B cell (primary cell): ENCODE data around the gene HS1BP3. TPM values are rescaled to one million over a fixed set of nuclear protein-coding genes. Genes with fewer than 3 reads are reported as not detected.

Experiments
- ATAC-seq: fragments of 200-7000 bp; cut with Tn5 transposase; one replicate; pipeline ENCODE4 v1.10.0; 2021; ENCODE audit warnings: low read depth, mild to moderate bottlenecking, moderate number of reproducible peaks, moderate library complexity
- CTCF ChIA-PET: fragments of 350-600 bp; sonication (Branson Sonifier 250); formaldehyde crosslinking; loops from one replicate; lab custom pipeline; 2021; ENCODE audit warnings: antibody characterized with exemption, inconsistent platforms; lab: Charles Lee
- POLR2A ChIA-PET: fragments of 350-600 bp; sonication (Branson Sonifier 250); formaldehyde crosslinking; loops from one replicate; lab custom pipeline; 2021; ENCODE audit warnings: antibody characterized with exemption; lab: Charles Lee
- DNase-seq: peaks from one replicate; pipeline ENCODE4 v3.0.0; 2013
- H2AFZ ChIP-seq: 2 replicates; pipeline ENCODE4 v1.6.1; 2012; ENCODE audit warnings: mild to moderate bottlenecking, low read depth, low read length; ENCODE audit not compliant: insufficient read depth, poor library complexity, severe bottlenecking
- H3K27ac ChIP-seq, 2 donors: 1 replicate in 1 of 2; 2 replicates in 1 of 2; pipeline ENCODE4 v1.5.1; 2012 to 2013; ENCODE audit warnings: low read length in 2 of 2, mild to moderate bottlenecking in 2 of 2, moderate library complexity in 1 of 2
- H3K27me3 ChIP-seq, 4 experiments: fragments of 200-600 bp in 1 of 4; sonication (generic) in 1 of 4; replicated peaks in 1 of 4; 1 replicate in 2 of 4; 2 replicates in 2 of 4; pipeline versions ENCODE4 v1.6.1 to v1.7.0; 2013 to 2016; ENCODE audit warnings: low read length in 3 of 4, mild to moderate bottlenecking in 2 of 4, mixed read lengths in 1 of 4, moderate library complexity in 1 of 4; ENCODE audit not compliant: insufficient read depth in 4 of 4, control insufficient read depth in 3 of 4; ENCODE audit errors: control extremely low read depth in 1 of 4
- H3K36me3 ChIP-seq, 2 experiments: replicated peaks in 1 of 2; 1 replicate in 1 of 2; 2 replicates in 1 of 2; pipeline versions ENCODE4 v1.6.1 to v1.7.1; 2013; ENCODE audit warnings: low read length in 1 of 2; ENCODE audit not compliant: insufficient read depth in 2 of 2, control insufficient read depth in 1 of 2; ENCODE audit errors: control extremely low read depth in 1 of 2, extremely low read depth in 1 of 2
- H3K4me1 ChIP-seq, 2 donors: fragments of 200-600 bp in 1 of 2; sonication (generic) in 1 of 2; 1 replicate in 1 of 2; 2 replicates in 1 of 2; pipeline versions ENCODE4 v1.5.1 to v1.6.1; 2013 to 2017; ENCODE audit warnings: low read length in 2 of 2; ENCODE audit not compliant: control insufficient read depth in 2 of 2, insufficient read depth in 2 of 2
- H3K4me2 ChIP-seq: replicated peaks from 2 replicates; pipeline ENCODE3; 2012; ENCODE audit warnings: mild to moderate bottlenecking, low read depth, low read length; ENCODE audit not compliant: poor library complexity, severe bottlenecking
- H3K4me3 ChIP-seq, 5 experiments: fragments of 200-600 bp in 1 of 5; sonication (generic) in 1 of 5; 1 replicate in 3 of 5; 2 replicates in 2 of 5; pipeline versions ENCODE4 v1.5.1 to v1.7.0; 2011 to 2016; ENCODE audit warnings: low read length in 4 of 5, mild to moderate bottlenecking in 4 of 5, low read depth in 2 of 5, control low read depth in 1 of 5, moderate library complexity in 1 of 5; ENCODE audit not compliant: insufficient read depth in 1 of 5; ENCODE audit errors: control extremely low read depth in 1 of 5, extremely low read depth in 1 of 5
- H3K79me2 ChIP-seq: fragments of 200-600 bp; sonication (generic); one replicate; pipeline ENCODE4 v1.6.0; 2016; ENCODE audit warnings: low read length; ENCODE audit not compliant: control insufficient read depth, insufficient read depth
- H3K9ac ChIP-seq: fragments of 200-600 bp; sonication (generic); 2 replicates; pipeline ENCODE4 v1.6.1; 2017; ENCODE audit warnings: mild to moderate bottlenecking, low read length, moderate library complexity
- H3K9me3 ChIP-seq, 3 donors: one replicate each; pipeline versions ENCODE4 v1.6.1 to v1.7.1; 2013; ENCODE audit warnings: low read length in 2 of 3; ENCODE audit not compliant: control insufficient read depth in 2 of 3, insufficient read depth in 1 of 3; ENCODE audit errors: control extremely low read depth in 1 of 3
- H4K20me1 ChIP-seq: 2 replicates; pipeline ENCODE4 v1.6.0; 2012; ENCODE audit warnings: mild to moderate bottlenecking, low read length; ENCODE audit not compliant: insufficient read depth, control insufficient read depth, poor library complexity, severe bottlenecking
- H3K27ac Mint-ChIP-seq: one replicate; pipeline ENCODE4 v1.8.0; 2021; ENCODE audit warnings: mixed read lengths
- H3K27me3 Mint-ChIP-seq: one replicate; pipeline ENCODE4 v1.8.0; 2021; ENCODE audit warnings: mixed read lengths
- H3K4me1 Mint-ChIP-seq: one replicate; pipeline ENCODE4 v1.8.0; 2021; ENCODE audit warnings: mixed read lengths
- H3K4me3 Mint-ChIP-seq: one replicate; pipeline ENCODE4 v1.8.0; 2021; ENCODE audit warnings: mixed read lengths
- H3K9me3 Mint-ChIP-seq: one replicate; pipeline ENCODE4 v1.8.0; 2022; ENCODE audit warnings: mixed read lengths; ENCODE audit not compliant: insufficient read depth
- EZH2 ChIP-seq: IDR thresholded peaks from 2 replicates; pipeline ENCODE4 v1.6.1; 2012; ENCODE audit warnings: borderline replicate concordance, low read depth, mild to moderate bottlenecking, moderate library complexity, low read length; ENCODE audit not compliant: insufficient read depth, poor library complexity, severe bottlenecking
- WGBS: methylation state at CpG from one replicate; pipeline ENCODE4 v1.1.5; 2013; ENCODE audit warnings: missing lambda C conversion rate; ENCODE audit not compliant: insufficient coverage; 5-methylcytosine and 5-hydroxymethylcytosine counted together
- intact Hi-C: fragments of 100-400 bp; cut with micrococcal nuclease; formaldehyde crosslinking; loops from one replicate; pipeline ENCODE4 v1.10.0; 2022
- polyA plus RNA-seq: library from polyadenylated mRNA; depleted of rRNA; stranded (reverse); fragments of >200 nt; gene quantifications from 2 replicates; pipeline ENCODE4 v1.2.3, GENCODE V29; 2012
- total RNA-seq, 2 donors: library from RNA; stranded (reverse); fragments of 120-200 nt in 1 of 2; gene quantifications; 1 replicate in 1 of 2; 2 replicates in 1 of 2; pipeline versions ENCODE4 v1.2.3 to v1.2.4, GENCODE V29; 2013 to 2022
- TF ChIP-seq, protein P1 (sequence below): fragments of 200-600 bp; IDR thresholded peaks from one replicate; pipeline ENCODE4 v1.8.0; 2022; ENCODE audit warnings: antibody characterized with exemption, mild to moderate bottlenecking

HS1BP3 gene
- total and polyA plus RNA-seq, 2 donors (not counting 1 experiment from before 2014, with no cell fraction given), result 27.8 to 28.7 TPM

DNA sequence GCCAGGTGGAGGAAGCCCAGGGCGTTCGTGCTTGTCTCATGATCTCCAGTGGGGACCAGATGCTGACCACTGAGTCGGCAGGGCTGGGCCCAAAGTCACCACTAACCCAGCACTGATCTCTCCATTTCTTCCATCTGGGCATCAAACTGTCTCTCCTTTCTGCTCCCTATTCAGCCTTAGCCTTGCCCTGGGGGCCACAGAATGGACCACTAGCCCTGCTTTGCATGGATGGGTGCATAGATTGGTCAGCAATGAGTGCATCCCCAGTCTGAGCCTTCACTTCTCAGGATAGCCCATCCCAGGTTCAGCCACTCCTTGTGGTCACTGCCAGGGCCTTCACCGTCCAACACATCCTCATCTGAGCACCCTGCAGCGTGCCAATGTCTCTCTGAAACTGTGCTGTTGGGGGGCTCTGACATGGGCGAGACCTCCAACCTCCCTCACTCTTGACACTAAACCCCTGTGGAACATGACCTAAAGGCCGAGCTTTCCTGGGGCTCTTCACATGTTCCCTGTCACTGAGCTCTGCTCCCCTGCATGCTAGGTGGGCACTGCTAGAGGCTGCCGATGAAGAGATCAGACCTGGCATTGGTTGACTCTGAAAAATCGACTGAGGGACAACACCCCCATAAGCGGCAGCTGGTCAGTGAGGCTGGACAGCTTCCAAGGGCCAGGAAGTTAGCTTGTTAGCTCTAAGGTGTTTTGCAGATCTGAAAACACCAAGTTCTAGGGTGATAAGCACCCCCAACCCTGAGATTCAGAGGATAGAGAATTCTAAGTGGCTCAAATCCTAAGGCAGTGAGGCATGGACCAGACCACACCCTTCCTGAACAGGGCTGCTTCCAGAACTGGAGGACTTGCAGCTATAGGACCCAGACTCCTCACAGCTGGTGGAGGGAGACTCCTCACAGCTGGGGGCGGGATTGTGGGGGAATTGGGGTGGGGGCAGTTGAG lies 61.7 kb downstream of the HS1BP3 start:
- no peak for TF ChIP-seq EZH2
- TF ChIP-seq, protein P1, sequence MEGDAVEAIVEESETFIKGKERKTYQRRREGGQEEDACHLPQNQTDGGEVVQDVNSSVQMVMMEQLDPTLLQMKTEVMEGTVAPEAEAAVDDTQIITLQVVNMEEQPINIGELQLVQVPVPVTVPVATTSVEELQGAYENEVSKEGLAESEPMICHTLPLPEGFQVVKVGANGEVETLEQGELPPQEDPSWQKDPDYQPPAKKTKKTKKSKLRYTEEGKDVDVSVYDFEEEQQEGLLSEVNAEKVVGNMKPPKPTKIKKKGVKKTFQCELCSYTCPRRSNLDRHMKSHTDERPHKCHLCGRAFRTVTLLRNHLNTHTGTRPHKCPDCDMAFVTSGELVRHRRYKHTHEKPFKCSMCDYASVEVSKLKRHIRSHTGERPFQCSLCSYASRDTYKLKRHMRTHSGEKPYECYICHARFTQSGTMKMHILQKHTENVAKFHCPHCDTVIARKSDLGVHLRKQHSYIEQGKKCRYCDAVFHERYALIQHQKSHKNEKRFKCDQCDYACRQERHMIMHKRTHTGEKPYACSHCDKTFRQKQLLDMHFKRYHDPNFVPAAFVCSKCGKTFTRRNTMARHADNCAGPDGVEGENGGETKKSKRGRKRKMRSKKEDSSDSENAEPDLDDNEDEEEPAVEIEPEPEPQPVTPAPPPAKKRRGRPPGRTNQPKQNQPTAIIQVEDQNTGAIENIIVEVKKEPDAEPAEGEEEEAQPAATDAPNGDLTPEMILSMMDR, result no peak
- no peaks in the 10 kb centered on the region for H3K9me3 Mint-ChIP-seq
- Histone ChIP-seq H3K79me2 (no peaks in the 10 kb centered on the region), H4K20me1 (no peaks in the 10 kb centered on the region), H3K9me3 (no peaks in the 10 kb centered on the region), H3K4me2 (no peak overlapping the region), H3K4me1 (peaks cover 10 to 13% of the 10 kb centered on the region in 2 donors), H2AFZ (no peak overlapping the region), H3K27ac (no peak overlapping the region), H3K9ac (no peak overlapping the region), H3K27me3 (peaks cover 0 to 14% (median 7%) of the 10 kb centered on the region in 4 experiments), H3K4me3 (no peak overlapping the region), H3K36me3 (peaks cover 0 to 2% of the 10 kb centered on the region in 2 experiments)
- no peak overlapping the region for H3K4me3 Mint-ChIP-seq
- intact Hi-C loops, result no loop called here
- peaks cover 13% of the 10 kb centered on the region for H3K4me1 Mint-ChIP-seq
- WGBS, result 67% methylated on average over 10 of the region's 11 CpGs
- no peak overlapping the region for H3K27ac Mint-ChIP-seq
- H3K27me3 Mint-ChIP-seq, result peaks cover 40% of the 10 kb centered on the region
- ATAC-seq (no peak), DNase-seq (no peak)
- POLR2A ChIA-PET, result no interaction called here
- CTCF ChIA-PET, result interaction anchor here (1.5 kb wide), 1 partner anchor 145 kb away, joined by 4 read pairs; no protein-coding TSS in a partner anchor
